ENCODE results near the gene EHBP1.
A peak's percentile ranks its signal among the peaks of the same experiment; 100 is the strongest.

Gene EHBP1

GRCh38 chr2:62705007-62705829 is at the start of gene EHBP1:
TSS of gene EHBP1 (plus strand) at chr2:62705713. CDS start at chr2:62707192, 1,479 bp downstream.
- DNase-seq: peak; percentile 98

- no peak for DNase-seq
Measured at GRCh38 chr2:62657783-62658182, 47.7 kb upstream of the EHBP1 start.

GRCh38 chr2:62658891-62659290 is 46.6 kb upstream of the EHBP1 start:
- DNase-seq: no peak

- no peak for DNase-seq
Measured at GRCh38 chr2:62660087-62660486, 45.4 kb upstream of the EHBP1 start.

- DNase-seq: peak; percentile 19
Measured at GRCh38 chr2:62660582-62661262, 44.8 kb upstream of the EHBP1 start.

- DNase-seq: no peak
Measured at GRCh38 chr2:62661263-62661635, 44.3 kb upstream of the EHBP1 start.

GRCh38 chr2:62662131-62662530 is 43.4 kb upstream of the EHBP1 start:
- no peak for DNase-seq

GRCh38 chr2:62662554-62662953 is 43.0 kb upstream of the EHBP1 start:
- no peak for DNase-seq

- no peak for DNase-seq
Measured at GRCh38 chr2:62663411-62663810, 42.1 kb upstream of the EHBP1 start.

GRCh38 chr2:62663920-62664795 is 41.4 kb upstream of the EHBP1 start:
- no peak for DNase-seq

- DNase-seq: no peak
Measured at GRCh38 chr2:62665446-62665845, 40.1 kb upstream of the EHBP1 start.

- no peak for DNase-seq
Measured at GRCh38 chr2:62669180-62669579, 36.3 kb upstream of the EHBP1 start.

GRCh38 chr2:62672601-62673000 is 32.9 kb upstream of the EHBP1 start:
- DNase-seq: no peak

GRCh38 chr2:62675062-62675461 is 30.5 kb upstream of the EHBP1 start:
- DNase-seq: no peak

- DNase-seq: no peak
Measured at GRCh38 chr2:62685256-62685655, 20.3 kb upstream of the EHBP1 start.

- no peak for DNase-seq
Measured at GRCh38 chr2:62686012-62686685, 19.4 kb upstream of the EHBP1 start.

GRCh38 chr2:62687636-62688035 is 17.9 kb upstream of the EHBP1 start:
- no peak for DNase-seq

GRCh38 chr2:62688771-62689170 is 16.7 kb upstream of the EHBP1 start:
- DNase-seq: no peak

GRCh38 chr2:62691186-62691585 is 14.3 kb upstream of the EHBP1 start:
- no peak for DNase-seq

GRCh38 chr2:62692225-62692624 is 13.3 kb upstream of the EHBP1 start:
- DNase-seq: no peak

- DNase-seq: no peak
Measured at GRCh38 chr2:62698653-62699052, 6.9 kb upstream of the EHBP1 start.

GRCh38 chr2:62704654-62705006 is 883 bp upstream of the EHBP1 start:
- no peak for DNase-seq
